Measurements from ENCODE around the gene ABR. TPM values are rescaled to one million over a fixed set of nuclear protein-coding genes. Genes with fewer than 3 reads are reported as not detected.

ABR gene
- total RNA-seq, 2 donors from 2014 or later: 101 to 130 TPM

- Mint-ChIP-seq H3K36me3 (ENCODE audit: low read depth) (no peaks in the 10 kb centered on the region), H3K4me3 (no peak overlapping the region), H3K27me3 (no peaks in the 10 kb centered on the region), H3K4me1 (peaks cover 21% of the 10 kb centered on the region), H3K27ac (no peak overlapping the region)
- no peaks in the 10 kb centered on the region for H3K9me3 ChIP-seq (ENCODE audit: control insufficient read depth, low read length, poor library complexity, severe bottlenecking)
- no peak for ATAC-seq
- no peak for DNase-seq
These were observed 17.2 kb upstream of the ABR start for GRCh38 chr17:1196946-1197345.

- Mint-ChIP-seq H3K4me3 (no peak overlapping the region), H3K4me1 (peaks cover 8% of the 10 kb centered on the region), H3K27ac (no peak overlapping the region), H3K27me3 (peaks cover 15% of the 10 kb centered on the region), H3K36me3 (ENCODE audit: low read depth) (no peaks in the 10 kb centered on the region)
- H3K9me3 ChIP-seq (ENCODE audit: control insufficient read depth, low read length, poor library complexity, severe bottlenecking): no peaks in the 10 kb centered on the region
- DNase-seq (no peak), ATAC-seq (no peak)
These were observed 13.3 kb upstream of the ABR start for GRCh38 chr17:1192911-1193699.

GRCh38 chr17:1190751-1191331 lies 11.1 kb upstream of the ABR start:
- H3K27ac Mint-ChIP-seq: no peak overlapping the region
- H3K9me3 ChIP-seq (ENCODE audit: control insufficient read depth, low read length, poor library complexity, severe bottlenecking): no peaks in the 10 kb centered on the region
- H3K4me1 Mint-ChIP-seq: peaks cover 5% of the 10 kb centered on the region
- no peaks in the 10 kb centered on the region for H3K36me3 Mint-ChIP-seq (ENCODE audit: low read depth)
- DNase-seq (no peak), ATAC-seq (no peak)
- peaks cover 15% of the 10 kb centered on the region for H3K27me3 Mint-ChIP-seq
- no peak overlapping the region for H3K4me3 Mint-ChIP-seq

GRCh38 chr17:1188812-1189504 lies 9.2 kb upstream of the ABR start:
- Mint-ChIP-seq H3K4me3 (no peak overlapping the region), H3K27ac (no peak overlapping the region), H3K4me1 (peaks cover 5% of the 10 kb centered on the region), H3K36me3 (ENCODE audit: low read depth) (no peaks in the 10 kb centered on the region), H3K27me3 (peaks cover 15% of the 10 kb centered on the region)
- ATAC-seq (no peak), DNase-seq (no peak)
- H3K9me3 ChIP-seq (ENCODE audit: control insufficient read depth, low read length, poor library complexity, severe bottlenecking): no peaks in the 10 kb centered on the region

- no peak overlapping the region for H3K4me3 Mint-ChIP-seq
- ATAC-seq: peak; percentile 94
- H3K4me1 Mint-ChIP-seq: peaks cover 8% of the 10 kb centered on the region
- no peaks in the 10 kb centered on the region for H3K36me3 Mint-ChIP-seq (ENCODE audit: low read depth)
- no peaks in the 10 kb centered on the region for H3K9me3 ChIP-seq (ENCODE audit: control insufficient read depth, low read length, poor library complexity, severe bottlenecking)
- H3K27me3 Mint-ChIP-seq: peaks cover 15% of the 10 kb centered on the region
- no peak overlapping the region for H3K27ac Mint-ChIP-seq
- DNase-seq: peak; percentile 65 to 74 (median 73)
These were observed 7.4 kb upstream of the ABR start for GRCh38 chr17:1186923-1187771.

- ATAC-seq: no peak
- Mint-ChIP-seq H3K4me1 (peaks cover 10% of the 10 kb centered on the region), H3K27me3 (peaks cover 15% of the 10 kb centered on the region), H3K27ac (no peak overlapping the region), H3K36me3 (ENCODE audit: low read depth) (no peaks in the 10 kb centered on the region), H3K4me3 (no peak overlapping the region)
- no peaks in the 10 kb centered on the region for H3K9me3 ChIP-seq (ENCODE audit: control insufficient read depth, low read length, poor library complexity, severe bottlenecking)
- no peak for DNase-seq
These were observed 6.5 kb upstream of the ABR start for GRCh38 chr17:1186214-1186820.

GRCh38 chr17:1183171-1183873 lies 3.5 kb upstream of the ABR start:
- DNase-seq: no peak
- H3K4me3 Mint-ChIP-seq: no peak overlapping the region

GRCh38 chr17:1182811-1183170 lies 3.0 kb upstream of the ABR start:
- no peaks in the 10 kb centered on the region for H3K9me3 ChIP-seq (ENCODE audit: control insufficient read depth, low read length, poor library complexity, severe bottlenecking)
- H3K27ac Mint-ChIP-seq: peak overlapping the region; percentile 32
- H3K36me3 Mint-ChIP-seq (ENCODE audit: low read depth): no peaks in the 10 kb centered on the region
- no peak for DNase-seq
- no peak for ATAC-seq
- H3K27me3 Mint-ChIP-seq: no peaks in the 10 kb centered on the region
- H3K4me1 Mint-ChIP-seq: peaks cover 12% of the 10 kb centered on the region
- no peak overlapping the region for H3K4me3 Mint-ChIP-seq

More at GRCh38 chr17:1183171-1183873, 3.5 kb upstream of the ABR start:
- no peaks in the 10 kb centered on the region for H3K36me3 Mint-ChIP-seq (ENCODE audit: low read depth)
- no peak overlapping the region for H3K27ac Mint-ChIP-seq
- ATAC-seq: no peak
- H3K27me3 Mint-ChIP-seq: no peaks in the 10 kb centered on the region
- peaks cover 10% of the 10 kb centered on the region for H3K4me1 Mint-ChIP-seq
- no peaks in the 10 kb centered on the region for H3K9me3 ChIP-seq (ENCODE audit: control insufficient read depth, low read length, poor library complexity, severe bottlenecking)

GRCh38 chr17:1181753-1182137 lies 2.0 kb upstream of the ABR start:
- Mint-ChIP-seq H3K27me3 (no peaks in the 10 kb centered on the region), H3K27ac (no peak overlapping the region), H3K4me1 (peaks cover 11% of the 10 kb centered on the region), H3K36me3 (ENCODE audit: low read depth) (no peaks in the 10 kb centered on the region), H3K4me3 (peak overlapping the region; percentile 21)
- no peak for ATAC-seq
- DNase-seq: no peak
- H3K9me3 ChIP-seq (ENCODE audit: control insufficient read depth, low read length, poor library complexity, severe bottlenecking): no peaks in the 10 kb centered on the region

- Mint-ChIP-seq H3K4me3 (peak overlapping the region; percentile 45), H3K36me3 (ENCODE audit: low read depth) (no peaks in the 10 kb centered on the region), H3K27me3 (no peaks in the 10 kb centered on the region), H3K4me1 (peaks cover 11% of the 10 kb centered on the region), H3K27ac (no peak overlapping the region)
- no peak for DNase-seq
- ATAC-seq: peak; percentile 52
- no peaks in the 10 kb centered on the region for H3K9me3 ChIP-seq (ENCODE audit: control insufficient read depth, low read length, poor library complexity, severe bottlenecking)
These were observed 1.4 kb upstream of the ABR start for GRCh38 chr17:1180958-1181752.

GRCh38 chr17:1179112-1179817 lies 516 bp downstream of the ABR start:
- no peak overlapping the region for H3K27ac Mint-ChIP-seq
- DNase-seq (no peak), ATAC-seq (peak; percentile 45)

More at GRCh38 chr17:1179112-1179817, 516 bp downstream of the ABR start:
- H3K4me3 Mint-ChIP-seq: peak overlapping the region; percentile 83
- no peaks in the 10 kb centered on the region for H3K27me3 Mint-ChIP-seq
- no peaks in the 10 kb centered on the region for H3K36me3 Mint-ChIP-seq (ENCODE audit: low read depth)
- H3K9me3 ChIP-seq (ENCODE audit: control insufficient read depth, low read length, poor library complexity, severe bottlenecking): no peaks in the 10 kb centered on the region
- peaks cover 11% of the 10 kb centered on the region for H3K4me1 Mint-ChIP-seq
